GM21390 (cell line): ENCODE results near the gene REG4.
"Not testable (repeated sequence)": the region's sequence is repeated elsewhere in the genome, so short reads cannot be mapped to it uniquely, and the experiment has no call there.

Source experiments
- ATAC-seq: cut with Tn5 transposase; IDR thresholded peaks from one replicate; pipeline ENCODE4 v1.9.1; 2021; ENCODE audit not compliant: unreplicated experiment

Gene REG4

GRCh38 chr1:119811387-119811786 lies at the start of gene REG4:
Gene REG4 (minus strand): TSS chr1:119811460. CDS start chr1:119808769, 2,691 bp downstream.
- ATAC-seq, result no peak

DNA sequence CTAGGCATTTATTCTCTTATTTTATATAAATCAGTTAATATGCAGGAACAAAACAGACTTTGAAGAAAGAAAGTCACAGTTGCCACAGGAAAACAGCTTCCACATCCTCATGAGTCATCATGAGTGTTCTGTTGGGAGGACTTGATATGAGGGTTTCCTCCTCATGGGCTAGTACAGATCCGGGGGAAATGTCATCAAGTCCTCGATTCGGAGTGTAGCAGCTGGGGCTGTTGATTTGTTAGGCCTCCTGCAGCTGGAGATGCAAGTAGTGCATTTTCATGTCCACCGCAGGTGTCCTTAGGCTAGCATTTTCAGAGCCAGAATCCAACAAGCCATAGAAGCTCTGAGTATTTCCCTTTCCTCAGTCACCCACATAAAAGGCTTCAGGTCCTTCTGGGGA lies 48.4 kb upstream of the REG4 start:
- no peak for ATAC-seq

DNA sequence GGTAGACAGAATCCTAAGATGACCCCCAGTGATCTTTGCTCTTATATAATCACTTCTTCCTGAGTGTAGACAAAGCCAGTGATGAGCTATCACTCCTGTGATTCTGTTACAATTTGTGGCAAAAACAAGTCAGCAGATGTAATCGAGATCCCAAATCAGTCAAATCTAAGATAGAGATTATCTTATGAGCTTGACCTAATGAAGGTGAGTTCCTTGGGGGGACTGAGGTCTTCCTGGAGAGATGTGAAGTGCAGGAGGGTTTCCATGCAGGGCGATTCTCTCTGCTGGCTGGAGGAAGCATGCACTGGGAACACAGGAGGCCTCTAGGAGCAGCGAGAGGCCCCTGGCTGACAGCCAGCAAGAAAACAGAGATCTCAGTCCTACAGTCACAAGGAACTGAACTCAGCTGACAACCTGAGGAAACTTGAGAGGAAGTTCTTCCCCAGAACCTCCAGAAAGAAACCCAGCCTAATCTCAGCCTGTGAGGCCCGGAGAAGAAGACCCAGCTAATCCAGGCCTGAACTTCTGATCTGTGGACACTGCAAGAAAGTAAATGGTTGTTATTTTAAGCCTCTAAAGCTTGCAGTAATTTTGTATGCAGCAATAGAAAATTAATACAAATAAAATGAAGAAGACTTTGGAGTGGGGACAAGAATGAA lies 47.4 kb upstream of the REG4 start:
- not testable (repeated sequence) for ATAC-seq

DNA sequence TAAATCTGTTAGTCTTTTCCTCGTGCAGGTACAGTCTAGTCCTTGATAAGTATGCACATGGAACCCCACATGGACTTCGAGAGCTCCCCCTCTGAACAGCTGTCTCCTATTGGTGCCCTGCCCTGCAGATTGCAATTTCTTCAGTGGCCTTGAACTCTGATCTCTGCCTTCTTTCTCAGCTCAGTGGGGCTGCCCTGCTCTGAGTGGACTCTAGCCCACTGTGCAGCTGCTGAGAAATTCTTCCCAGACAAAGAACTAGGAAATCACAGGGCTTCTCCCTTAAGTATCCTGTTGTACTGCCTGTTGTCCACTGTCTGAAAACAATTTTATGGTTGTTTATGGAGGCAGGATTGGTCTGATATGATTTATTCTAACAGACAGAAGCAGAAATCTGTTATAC lies 46.9 kb upstream of the REG4 start:
- no peak for ATAC-seq

DNA sequence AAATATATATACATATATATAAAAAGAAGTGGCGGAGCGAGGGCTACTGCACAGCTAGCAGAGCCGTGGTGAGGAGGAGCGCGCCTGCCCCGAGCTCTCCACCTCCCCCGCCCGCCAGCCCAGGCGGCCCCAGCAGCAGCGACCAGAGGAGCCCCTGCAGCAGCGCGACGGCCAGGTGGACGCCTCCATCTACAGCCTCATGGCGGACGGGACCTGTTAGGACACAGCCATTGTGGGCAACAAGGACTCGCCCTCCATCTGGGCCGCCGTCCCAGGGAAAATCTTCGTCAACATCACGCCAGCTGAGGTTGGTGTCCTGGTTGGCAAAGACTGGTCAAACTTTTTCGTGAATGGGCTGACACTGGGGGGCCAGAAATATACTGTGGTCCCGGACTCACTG lies 41.9 kb upstream of the REG4 start:
- no peak for ATAC-seq

DNA sequence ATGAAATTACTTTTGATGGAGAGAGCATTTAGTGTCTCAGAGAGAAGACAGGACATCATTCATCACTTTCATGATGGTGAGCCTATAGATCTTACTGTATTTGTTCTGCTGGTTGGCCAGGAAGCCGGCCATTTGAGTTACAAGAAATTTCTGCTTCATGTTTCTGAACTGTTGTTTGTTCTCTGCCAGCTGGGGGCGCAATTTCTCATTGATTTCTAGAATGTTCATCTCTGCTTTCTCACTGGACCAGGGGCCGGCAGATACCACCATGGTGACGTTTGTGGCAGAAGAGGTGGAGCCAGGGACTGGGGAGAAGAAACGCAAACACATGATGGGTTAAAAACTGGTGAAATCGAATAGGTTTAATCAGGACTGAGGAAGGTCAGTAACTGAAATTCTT lies 32.9 kb upstream of the REG4 start:
- ATAC-seq, result not testable (repeated sequence)

DNA sequence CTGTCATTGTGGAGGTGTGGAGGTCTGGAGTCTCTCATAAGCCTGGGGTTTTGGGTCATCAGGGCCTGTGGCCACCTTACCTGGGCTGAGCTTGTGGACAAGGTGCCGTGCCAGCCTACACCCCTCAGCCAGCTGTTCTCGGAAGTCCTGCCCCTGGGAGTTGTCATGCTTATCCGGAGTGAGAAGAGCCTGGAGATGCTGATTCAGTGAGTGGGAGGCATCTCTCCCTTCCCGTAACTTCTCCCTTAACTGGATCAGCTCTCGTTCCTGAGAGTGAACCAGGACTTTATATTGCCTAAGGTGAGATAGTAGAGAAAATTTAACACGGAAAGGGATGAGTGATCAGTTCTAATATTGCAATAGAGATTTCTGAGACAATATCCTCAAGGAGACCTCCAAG lies 30.0 kb upstream of the REG4 start:
- ATAC-seq, result no peak

- no peak for ATAC-seq
Observed at GRCh38 chr1:119840745-119841144, 29.5 kb upstream of the REG4 start.

DNA sequence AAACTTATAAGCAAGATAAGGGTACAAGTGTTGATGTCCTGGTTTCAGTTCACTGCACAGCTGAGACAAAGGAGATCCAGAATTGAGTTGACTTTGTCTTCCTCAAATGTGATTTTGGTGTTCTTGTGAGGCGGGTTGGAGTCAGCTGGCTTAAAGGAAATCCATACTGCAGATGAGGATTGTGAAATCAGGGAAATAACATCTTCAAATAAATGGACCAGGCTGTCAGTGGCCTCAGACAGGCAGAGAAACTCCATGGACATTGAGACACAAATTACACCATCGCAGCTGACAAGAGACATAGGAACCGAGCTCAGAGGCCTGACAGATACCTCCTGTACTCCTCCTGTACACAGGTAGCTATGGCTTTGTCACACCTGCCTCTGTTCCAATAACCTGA lies 27.0 kb upstream of the REG4 start:
- ATAC-seq, result no peak

GRCh38 chr1:119834990-119835389 lies 23.7 kb upstream of the REG4 start:
- ATAC-seq, result no peak

DNA sequence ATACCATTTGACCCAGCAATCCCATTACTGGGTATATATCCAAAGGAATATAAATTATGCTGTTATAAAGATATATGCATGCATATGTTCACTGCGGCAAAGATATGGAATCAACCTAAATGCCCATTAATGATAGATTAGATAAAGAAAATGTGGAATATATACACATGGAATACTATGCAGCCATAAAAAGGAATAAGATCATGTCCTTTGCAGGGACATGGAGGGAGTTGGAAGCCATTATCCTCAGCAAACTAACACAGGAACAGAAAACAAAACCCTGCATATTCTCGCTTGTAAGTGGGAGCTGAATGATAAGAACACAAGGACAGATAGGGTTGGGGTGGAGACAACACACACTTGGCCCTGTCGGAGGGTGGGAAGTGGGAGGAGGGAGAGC lies 19.8 kb upstream of the REG4 start:
- no peak for ATAC-seq

GRCh38 chr1:119829625-119830024 lies 18.4 kb upstream of the REG4 start:
- no peak for ATAC-seq

GRCh38 chr1:119829006-119829405 lies 17.7 kb upstream of the REG4 start:
- not testable (repeated sequence) for ATAC-seq

- ATAC-seq, result no peak
Observed at GRCh38 chr1:119828266-119828665, 17.0 kb upstream of the REG4 start.

- no peak for ATAC-seq
Observed at GRCh38 chr1:119827010-119827409, 15.8 kb upstream of the REG4 start.

GRCh38 chr1:119822406-119822805 lies 11.1 kb upstream of the REG4 start:
- ATAC-seq, result no peak

GRCh38 chr1:119818181-119818580 lies 6.9 kb upstream of the REG4 start:
- ATAC-seq, result no peak

DNA sequence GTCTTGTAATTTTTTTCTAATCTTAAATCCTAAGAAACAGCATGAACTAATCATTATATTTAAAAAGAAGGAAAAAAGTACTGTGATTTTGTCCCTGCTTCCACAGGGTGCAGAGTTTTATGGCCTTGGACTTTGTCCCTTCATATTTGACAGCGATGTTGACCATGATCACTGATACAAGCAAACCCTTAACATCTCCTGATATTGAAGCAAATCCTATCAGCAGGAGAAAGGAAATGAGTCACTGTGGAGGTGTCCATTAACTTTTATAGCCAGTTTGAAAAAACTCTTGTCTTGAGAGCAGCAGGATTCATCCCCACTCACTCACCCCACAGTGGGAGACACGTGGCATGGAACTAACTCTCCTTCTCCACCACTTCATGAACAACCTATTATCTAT lies 5.1 kb upstream of the REG4 start:
- no peak for ATAC-seq

GRCh38 chr1:119815928-119816327 lies 4.7 kb upstream of the REG4 start:
- ATAC-seq, result no peak

DNA sequence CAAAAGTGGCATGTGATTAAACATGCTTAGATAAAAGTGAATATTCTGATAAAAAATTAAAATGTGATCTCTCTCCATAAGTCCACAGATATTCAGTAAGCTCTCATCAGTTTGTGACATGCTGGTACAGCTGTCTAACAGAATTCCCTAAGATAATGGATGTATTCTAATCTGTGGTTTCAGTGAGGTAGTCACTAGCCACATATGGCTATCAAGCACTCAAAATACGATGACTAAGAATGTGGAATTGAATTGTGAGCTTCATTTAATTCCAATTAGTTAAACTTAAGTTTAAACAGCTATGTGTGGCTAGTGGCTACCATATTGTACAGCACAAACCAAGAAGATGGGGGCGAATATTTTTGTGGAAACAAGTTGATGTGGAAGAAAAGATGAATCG lies 4.1 kb upstream of the REG4 start:
- no peak for ATAC-seq

DNA sequence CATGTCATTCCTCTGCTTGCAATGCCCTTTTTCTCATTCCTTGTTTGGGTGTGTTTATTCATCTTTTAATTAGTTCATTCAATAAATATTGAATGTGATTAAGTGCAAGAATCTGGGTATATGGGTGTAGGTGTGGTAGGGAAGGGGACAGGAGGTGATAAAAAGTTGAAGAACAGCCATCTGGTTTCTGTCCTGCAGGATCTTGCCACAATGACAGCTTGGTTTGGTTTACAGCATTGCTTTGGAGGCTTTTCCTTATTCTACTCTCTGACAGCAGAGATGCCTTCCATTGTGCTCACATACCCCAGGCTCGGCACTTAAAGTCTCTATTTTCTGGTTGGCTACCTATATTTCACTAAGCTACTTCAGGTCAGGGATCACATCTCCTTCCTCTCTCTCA lies 3.0 kb upstream of the REG4 start:
- no peak for ATAC-seq

DNA sequence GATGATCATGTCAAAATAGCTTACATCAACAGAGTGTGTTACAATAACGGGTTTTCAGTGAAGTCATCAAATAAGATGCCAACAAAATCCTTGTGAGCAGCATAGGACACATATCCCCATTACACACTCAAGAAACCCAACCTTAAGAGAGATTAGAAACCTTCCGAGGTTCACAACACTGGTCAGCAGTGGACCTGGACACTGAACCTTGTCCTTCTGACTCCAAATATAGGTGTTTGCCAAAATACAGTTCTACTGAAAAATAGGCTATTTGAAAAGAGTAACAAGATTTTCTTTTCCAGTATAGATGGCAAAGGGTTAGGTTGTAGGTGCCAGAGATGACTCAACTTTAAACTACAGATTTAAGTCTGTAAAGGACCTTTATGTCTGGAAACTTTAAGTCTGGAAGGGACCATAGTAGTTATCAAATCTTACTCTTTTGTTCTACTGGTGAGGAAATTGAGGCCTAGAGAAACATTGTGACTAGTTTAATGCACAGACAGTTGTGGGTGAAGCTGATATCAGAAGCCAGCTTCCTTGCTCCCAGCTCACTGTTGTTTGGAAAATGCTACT lies 811 bp upstream of the REG4 start:
- ATAC-seq, result no peak

DNA sequence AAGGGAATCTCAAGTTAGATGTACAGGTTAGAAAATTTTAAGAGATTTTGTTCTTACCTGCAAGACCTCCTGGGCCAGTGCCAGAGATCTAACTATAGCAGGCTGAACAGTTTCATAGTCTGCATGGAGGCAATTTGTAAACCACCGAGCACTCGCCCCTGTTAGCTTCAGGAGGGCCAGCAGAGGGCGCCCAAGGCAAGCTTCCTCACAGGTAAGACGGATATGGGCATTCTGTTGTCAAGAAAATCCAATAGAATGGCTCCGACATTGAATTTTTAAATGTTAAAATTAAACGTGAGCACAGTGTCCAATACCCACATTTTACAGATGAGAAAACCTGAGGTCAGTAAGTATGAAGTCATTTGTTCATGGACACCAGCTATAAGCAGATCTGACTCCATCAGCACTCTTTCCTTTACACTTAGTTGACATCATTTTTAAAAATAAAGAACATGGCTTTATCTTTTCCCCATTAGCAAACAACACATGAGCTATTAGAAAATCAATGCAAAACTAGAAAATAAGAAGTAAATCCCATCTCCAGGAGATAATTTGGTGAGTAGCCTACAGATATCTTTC lies 2.2 kb downstream of the REG4 start:
- ATAC-seq, result peak; percentile 86
